ENCODE results near the gene HGFAC. TPM values are rescaled to one million over a fixed set of nuclear protein-coding genes. Genes with fewer than 3 reads are reported as not detected.

Gene HGFAC
- total and polyA plus RNA-seq, 2 of the 13 experiments (the other 11 are each of a cell fraction or from before 2014, with no cell fraction given) = 8.5 to 63.6 TPM

- BruUV-seq (replicated peaks) = no TSS peak
- intact Hi-C loops (cut with micrococcal nuclease; ENCODE audit: unreplicated experiment) (no loop called here), in situ Hi-C loops (cut with HindIII; ENCODE audit: extremely low pct_ligation_motif_present, low pct_unique_long_range_greater_than_20kb) (no loop called here)
- H3K27ac ChIP-seq (ENCODE audit: extremely low read length, insufficient read depth, low read length) = no peak overlapping the region
- FAIRE-seq (no peak), DNase-seq (ENCODE audit: low spot score) (no peak), ATAC-seq (no peak)
- no peaks in the 10 kb centered on the region for H3K79me2 ChIP-seq (ENCODE audit: insufficient read depth, low read length)
- ChIA-PET CTCF (ENCODE audit: low intra/inter-chr PET ratio, low total read pairs) (no interaction called here), POLR2A (interaction anchor here (1.5 kb wide), 1 partner anchor 19 kb away, joined by 4 read pairs; no protein-coding TSS in a partner anchor)
- peaks cover 24% of the 10 kb centered on the region for H3K4me1 ChIP-seq (ENCODE audit: insufficient read depth, low read length)
- no peak overlapping the region for H3K4me3 ChIP-seq (replicated peaks in 1 of 3; ENCODE audit: insufficient read depth in 1 of 3, low read depth in 2 of 3, low read length in 3 of 3)
- TF ChIP-seq, protein P1, sequence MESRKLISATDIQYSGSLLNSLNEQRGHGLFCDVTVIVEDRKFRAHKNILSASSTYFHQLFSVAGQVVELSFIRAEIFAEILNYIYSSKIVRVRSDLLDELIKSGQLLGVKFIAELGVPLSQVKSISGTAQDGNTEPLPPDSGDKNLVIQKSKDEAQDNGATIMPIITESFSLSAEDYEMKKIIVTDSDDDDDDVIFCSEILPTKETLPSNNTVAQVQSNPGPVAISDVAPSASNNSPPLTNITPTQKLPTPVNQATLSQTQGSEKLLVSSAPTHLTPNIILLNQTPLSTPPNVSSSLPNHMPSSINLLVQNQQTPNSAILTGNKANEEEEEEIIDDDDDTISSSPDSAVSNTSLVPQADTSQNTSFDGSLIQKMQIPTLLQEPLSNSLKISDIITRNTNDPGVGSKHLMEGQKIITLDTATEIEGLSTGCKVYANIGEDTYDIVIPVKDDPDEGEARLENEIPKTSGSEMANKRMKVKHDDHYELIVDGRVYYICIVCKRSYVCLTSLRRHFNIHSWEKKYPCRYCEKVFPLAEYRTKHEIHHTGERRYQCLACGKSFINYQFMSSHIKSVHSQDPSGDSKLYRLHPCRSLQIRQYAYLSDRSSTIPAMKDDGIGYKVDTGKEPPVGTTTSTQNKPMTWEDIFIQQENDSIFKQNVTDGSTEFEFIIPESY (CRISPR knock-in tag; IDR thresholded peaks at IDR 0.05) = peak; percentile 44; the same call in 1 of the 2 replicates
- TF ChIP-seq RORA (CRISPR knock-in tag; IDR thresholded peaks at IDR 0.05) = no peak
- H3K36me3 ChIP-seq (replicated peaks in 1 of 2; ENCODE audit: control insufficient read depth in 1 of 2, insufficient read depth in 2 of 2, low read length in 2 of 2) = no peaks in the 10 kb centered on the region
- 33% methylated on average over 18 of the region's 19 CpGs for WGBS (ENCODE audit: low lambda C conversion rate)
- H3K9me3 ChIP-seq (ENCODE audit: low read length) = no peaks in the 10 kb centered on the region
- H3K4me2 ChIP-seq (ENCODE audit: low read depth, low read length) = no peak overlapping the region
- peaks cover 31 to 91% of the 10 kb centered on the region in 2 experiments for H3K27me3 ChIP-seq (ENCODE audit: control insufficient read depth in 1 of 2, insufficient read depth in 2 of 2, low read length in 2 of 2)
- H4K20me1 ChIP-seq (ENCODE audit: insufficient read depth, low read length) = no peaks in the 10 kb centered on the region
- no peak overlapping the region for H3K9ac ChIP-seq (ENCODE audit: insufficient read depth, low read depth, low read length)
- no peak overlapping the region for H2AFZ ChIP-seq (ENCODE audit: low read length)
These were observed 40.1 kb downstream of the HGFAC start for GRCh38 chr4:3481783-3482393.

GRCh38 chr4:3482707-3483106, 40.9 kb downstream of the HGFAC start:
- intact Hi-C loops (cut with micrococcal nuclease; ENCODE audit: unreplicated experiment) (no loop called here), in situ Hi-C loops (cut with HindIII; ENCODE audit: extremely low pct_ligation_motif_present, low pct_unique_long_range_greater_than_20kb) (no loop called here)
- ChIA-PET POLR2A (no interaction called here), CTCF (ENCODE audit: low intra/inter-chr PET ratio, low total read pairs) (no interaction called here)
- H3K4me2 ChIP-seq (ENCODE audit: low read depth, low read length) = no peak overlapping the region
- no TSS peak for BruUV-seq (replicated peaks)
- no peak for FAIRE-seq
- H3K36me3 ChIP-seq (replicated peaks in 1 of 2; ENCODE audit: control insufficient read depth in 1 of 2, insufficient read depth in 2 of 2, low read length in 2 of 2) = no peaks in the 10 kb centered on the region
- no peak for TF ChIP-seq IRF2 (CRISPR knock-in tag; IDR thresholded peaks at IDR 0.05)
- no peaks in the 10 kb centered on the region for H3K9me3 ChIP-seq (ENCODE audit: low read length)
- ATAC-seq = no peak
- H3K79me2 ChIP-seq (ENCODE audit: insufficient read depth, low read length) = no peaks in the 10 kb centered on the region
- DNase-seq (ENCODE audit: low spot score) = no peak
- WGBS (ENCODE audit: low lambda C conversion rate) = 33% methylated on average over 9 of the region's 12 CpGs
- no peaks in the 10 kb centered on the region for H4K20me1 ChIP-seq (ENCODE audit: insufficient read depth, low read length)
- peaks cover 31 to 91% of the 10 kb centered on the region in 2 experiments for H3K27me3 ChIP-seq (ENCODE audit: control insufficient read depth in 1 of 2, insufficient read depth in 2 of 2, low read length in 2 of 2)
- H2AFZ ChIP-seq (ENCODE audit: low read length) = no peak overlapping the region
- H3K4me1 ChIP-seq (ENCODE audit: insufficient read depth, low read length) = peaks cover 16% of the 10 kb centered on the region
- H3K4me3 ChIP-seq (replicated peaks in 1 of 3; ENCODE audit: insufficient read depth in 1 of 3, low read depth in 2 of 3, low read length in 3 of 3) = no peak overlapping the region
- no peak overlapping the region for H3K27ac ChIP-seq (ENCODE audit: extremely low read length, insufficient read depth, low read length)
- no peak overlapping the region for H3K9ac ChIP-seq (ENCODE audit: insufficient read depth, low read depth, low read length)

Data from HepG2 (cell line).